Measurements from ENCODE around the gene PLK3.
"Not testable (repeated sequence)": the region's sequence is repeated elsewhere in the genome, so short reads cannot be mapped to it uniquely, and the experiment has no call there.

The PLK3 gene

DNA sequence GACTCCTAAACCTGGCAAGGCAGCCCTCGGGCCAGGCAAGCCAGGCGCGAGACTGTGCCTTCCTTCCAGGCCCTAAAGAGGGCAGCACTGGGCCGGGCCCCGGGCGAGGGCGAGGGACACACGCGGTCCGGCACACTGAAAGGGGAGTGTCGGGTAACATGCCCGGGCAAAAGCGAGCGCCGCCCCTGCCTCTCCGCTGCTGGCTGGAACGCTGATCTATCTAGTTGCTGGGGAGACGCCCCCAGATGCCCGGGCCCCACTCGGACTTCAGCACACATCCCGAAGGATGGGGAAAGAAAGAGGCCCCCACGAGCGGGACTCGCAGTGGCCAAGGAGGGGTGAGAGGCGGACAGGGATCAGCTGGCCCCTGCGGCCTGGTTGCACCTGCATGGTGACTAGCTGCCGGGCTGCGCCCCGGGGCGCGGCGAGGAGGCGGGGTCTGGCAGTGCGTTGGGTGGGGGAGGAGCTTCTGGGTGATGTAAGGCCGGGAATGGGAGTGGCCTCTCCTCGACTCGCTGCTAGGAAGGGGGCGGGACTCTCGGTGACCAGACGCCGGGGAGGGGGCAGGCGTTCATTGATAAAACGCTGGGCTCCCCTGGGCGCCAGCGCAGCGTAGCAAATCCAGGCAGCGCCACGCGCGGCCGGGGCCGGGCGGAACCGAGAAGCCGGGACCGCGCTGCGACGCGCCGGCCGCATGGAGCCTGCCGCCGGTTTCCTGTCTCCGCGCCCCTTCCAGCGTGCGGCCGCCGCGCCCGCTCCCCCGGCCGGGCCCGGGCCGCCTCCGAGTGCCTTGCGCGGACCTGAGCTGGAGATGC is at the start of gene PLK3:
Gene PLK3 (plus strand): TSS at position 608 of the 815 bp plus-strand sequence. CDS start 87 bp downstream, at position 695.
- peak; percentile 94 to 95 for DNase-seq

DNA sequence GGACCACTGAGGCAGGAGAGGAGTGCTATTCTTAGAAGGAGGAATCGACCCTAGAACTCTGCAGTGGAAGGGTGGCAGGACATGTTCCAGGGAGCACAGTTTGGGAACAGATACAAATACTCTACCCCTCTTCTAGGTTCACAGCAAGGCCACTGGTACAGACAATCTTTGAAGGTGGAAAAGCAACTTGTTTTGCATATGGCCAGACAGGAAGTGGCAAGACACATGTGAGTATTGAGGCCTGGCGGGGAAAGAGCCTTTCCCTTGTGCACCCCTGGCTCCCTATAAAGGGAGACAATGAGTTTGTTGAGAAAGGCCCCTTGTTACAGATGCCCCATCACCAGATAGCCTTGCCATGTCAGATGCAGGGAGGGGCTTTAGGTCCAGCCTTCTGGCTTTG is 42.8 kb upstream of the PLK3 start:
- no peak for DNase-seq

DNA sequence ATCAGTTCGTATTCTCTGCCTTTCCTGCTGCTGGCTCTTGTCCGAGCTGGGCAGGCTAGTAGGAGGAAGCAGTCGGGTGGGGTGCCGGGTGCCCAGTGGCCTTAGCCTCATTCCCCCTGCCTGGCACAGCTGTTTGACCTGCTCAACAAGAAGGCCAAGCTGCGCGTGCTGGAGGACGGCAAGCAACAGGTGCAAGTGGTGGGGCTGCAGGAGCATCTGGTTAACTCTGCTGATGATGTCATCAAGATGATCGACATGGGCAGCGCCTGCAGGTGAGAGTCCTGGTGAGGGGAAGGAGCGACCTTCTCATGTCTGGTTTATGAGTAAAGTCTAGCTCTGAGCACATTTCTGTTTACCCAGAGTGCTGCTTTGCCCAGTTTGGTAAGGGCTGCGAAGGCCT is 41.1 kb upstream of the PLK3 start:
- DNase-seq: no peak

DNA sequence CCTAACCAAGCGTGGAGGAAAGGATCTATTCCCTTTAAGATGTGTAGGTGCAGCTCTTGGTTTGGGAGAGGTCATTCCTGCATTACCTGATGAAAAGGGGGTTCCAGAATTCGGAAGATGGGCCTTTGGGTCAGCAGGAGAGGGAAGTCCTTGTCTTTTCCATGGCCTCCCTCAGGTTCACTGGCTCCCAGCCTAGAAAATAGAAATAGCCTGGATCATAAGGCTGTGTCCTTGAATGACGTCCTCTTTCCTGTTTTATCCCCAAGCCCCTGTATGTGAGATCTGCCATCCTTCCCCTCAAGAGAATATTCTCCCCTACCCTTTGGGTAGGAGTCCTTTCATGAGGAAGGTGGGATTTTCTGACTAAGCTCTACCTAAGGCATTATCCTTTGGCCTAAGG is 39.3 kb upstream of the PLK3 start:
- no peak for DNase-seq

DNA sequence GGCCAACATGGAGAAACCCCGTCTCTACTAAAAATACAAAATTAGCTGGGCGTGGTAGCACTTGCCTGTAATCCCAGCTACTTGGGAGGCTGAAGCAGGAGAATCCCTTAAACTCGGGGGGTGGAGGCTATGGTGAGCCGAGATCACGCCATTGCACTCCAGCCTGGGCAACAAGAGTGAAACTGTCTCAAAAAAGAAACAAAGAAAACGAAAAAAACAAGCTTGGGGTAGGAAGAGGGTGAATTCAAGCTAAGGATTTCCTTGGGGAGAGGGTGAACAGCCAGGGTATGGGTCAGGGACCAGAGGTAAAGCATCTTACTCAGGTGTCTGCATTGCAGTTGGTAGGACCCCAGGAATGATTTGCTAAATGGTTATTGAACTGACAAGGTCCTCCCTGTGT is 33.8 kb upstream of the PLK3 start:
- not testable (repeated sequence) for DNase-seq

DNA sequence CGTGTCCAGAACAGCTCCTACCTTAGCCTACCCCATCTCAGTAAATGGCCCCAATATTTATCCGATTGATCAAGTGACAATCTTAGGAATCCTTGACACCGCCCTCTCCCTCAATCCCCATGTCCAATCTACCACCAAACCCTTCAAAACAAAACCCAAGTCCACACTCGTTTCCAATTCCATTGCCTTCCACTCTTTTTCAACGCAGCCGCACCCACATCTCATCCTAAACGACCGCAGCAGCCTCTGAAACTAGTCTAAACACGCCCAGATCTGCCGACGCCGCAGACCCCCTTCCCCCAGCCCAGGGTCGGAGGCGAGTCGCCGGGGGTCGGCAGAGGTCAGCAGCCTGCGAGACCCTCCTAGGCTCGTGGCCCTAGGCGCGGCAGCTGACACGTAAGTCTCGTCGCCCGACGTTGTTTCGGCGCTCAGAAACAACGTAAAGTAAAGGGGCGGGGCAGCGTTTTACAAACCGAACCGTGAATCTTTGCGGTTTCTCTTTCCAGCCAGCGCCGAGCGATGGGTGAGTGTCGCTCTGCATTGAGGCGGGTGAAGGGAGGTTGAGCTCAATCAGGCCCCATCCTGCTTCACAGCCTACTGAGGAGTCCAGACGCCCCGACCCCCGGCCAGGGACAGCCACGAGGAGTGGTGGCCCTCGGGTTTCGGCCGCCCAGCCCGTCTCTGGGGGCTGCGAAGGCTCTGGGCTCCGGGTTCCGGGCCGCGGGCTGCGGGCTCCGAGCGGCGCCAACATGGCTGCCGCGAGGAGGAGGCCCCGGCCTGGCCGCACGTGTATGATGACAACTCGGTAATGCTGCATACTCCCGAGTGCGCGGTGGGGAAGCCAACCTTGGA is 24.9 kb upstream of the PLK3 start, which contains the start of gene RPS8:
Gene RPS8 (plus strand): TSS at position 463 of the 852 bp plus-strand sequence. CDS start 57 bp downstream, at position 520.
- DNase-seq: peak; percentile 91 to 95

DNA sequence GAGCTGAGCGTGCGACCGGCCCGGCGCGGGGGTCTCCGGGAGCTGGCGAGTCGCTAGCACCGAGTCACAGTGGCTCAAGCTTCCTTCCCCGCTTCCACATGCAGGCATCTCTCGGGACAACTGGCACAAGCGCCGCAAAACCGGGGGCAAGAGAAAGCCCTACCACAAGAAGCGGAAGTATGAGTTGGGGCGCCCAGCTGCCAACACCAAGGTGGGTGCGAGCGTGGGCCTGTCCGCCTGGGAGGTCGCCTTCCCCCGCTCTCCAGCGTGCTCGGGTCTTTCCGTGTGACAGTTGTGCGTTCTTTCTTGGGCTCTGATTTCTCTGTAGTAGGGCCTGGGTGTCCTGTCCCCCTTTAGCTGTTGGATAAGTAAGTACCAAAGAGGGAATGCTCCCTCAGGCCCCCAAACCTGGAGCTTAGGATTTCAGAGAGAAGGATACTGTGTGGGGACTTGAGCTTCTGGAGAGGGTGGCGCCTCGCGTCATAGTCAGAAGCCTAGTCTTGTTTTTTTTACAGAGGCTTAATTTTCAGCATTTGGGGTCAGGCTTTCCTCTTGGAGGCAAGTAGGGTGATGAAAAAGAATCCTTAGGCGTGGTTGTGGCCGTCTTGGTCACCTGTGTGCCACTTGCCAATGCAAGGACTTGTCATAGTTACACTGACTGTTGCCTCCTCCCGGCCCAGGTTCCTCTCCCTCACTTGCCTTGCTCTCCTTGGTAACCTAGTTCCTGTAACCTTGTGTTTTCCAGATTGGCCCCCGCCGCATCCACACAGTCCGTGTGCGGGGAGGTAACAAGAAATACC is 24.0 kb upstream of the PLK3 start:
- no peak for DNase-seq

DNA sequence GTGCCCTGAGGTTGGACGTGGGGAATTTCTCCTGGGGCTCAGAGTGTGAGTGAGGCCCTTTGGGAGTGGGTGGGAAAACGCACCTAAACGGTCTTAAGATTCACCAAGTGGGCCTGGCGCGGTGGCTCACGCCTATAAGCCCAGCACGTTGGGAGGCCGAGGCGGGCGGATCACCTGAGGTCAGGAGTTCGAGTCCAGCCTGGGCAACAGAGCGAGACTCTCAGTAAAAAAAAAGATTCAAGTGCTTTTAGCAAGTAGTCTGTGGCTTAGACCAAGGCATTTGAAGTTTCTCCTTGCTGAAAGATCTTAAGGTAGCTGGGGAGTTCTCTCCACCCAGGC is 23.5 kb upstream of the PLK3 start:
- DNase-seq: no peak

DNA sequence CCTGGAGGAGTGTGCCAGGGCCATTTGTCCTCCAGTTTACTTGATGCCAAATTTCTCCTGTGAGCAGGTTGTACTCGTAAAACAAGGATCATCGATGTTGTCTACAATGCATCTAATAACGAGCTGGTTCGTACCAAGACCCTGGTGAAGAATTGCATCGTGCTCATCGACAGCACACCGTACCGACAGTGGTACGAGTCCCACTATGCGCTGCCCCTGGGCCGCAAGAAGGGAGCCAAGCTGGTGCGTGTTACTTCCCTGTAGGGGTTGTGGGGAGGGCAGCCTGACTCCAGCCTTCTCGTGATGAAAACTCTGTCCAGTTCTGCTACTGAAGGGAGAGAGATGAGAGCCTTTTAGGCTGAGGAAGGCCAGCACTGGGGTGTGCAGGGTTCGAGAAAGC is 22.6 kb upstream of the PLK3 start:
- no peak for DNase-seq

DNA sequence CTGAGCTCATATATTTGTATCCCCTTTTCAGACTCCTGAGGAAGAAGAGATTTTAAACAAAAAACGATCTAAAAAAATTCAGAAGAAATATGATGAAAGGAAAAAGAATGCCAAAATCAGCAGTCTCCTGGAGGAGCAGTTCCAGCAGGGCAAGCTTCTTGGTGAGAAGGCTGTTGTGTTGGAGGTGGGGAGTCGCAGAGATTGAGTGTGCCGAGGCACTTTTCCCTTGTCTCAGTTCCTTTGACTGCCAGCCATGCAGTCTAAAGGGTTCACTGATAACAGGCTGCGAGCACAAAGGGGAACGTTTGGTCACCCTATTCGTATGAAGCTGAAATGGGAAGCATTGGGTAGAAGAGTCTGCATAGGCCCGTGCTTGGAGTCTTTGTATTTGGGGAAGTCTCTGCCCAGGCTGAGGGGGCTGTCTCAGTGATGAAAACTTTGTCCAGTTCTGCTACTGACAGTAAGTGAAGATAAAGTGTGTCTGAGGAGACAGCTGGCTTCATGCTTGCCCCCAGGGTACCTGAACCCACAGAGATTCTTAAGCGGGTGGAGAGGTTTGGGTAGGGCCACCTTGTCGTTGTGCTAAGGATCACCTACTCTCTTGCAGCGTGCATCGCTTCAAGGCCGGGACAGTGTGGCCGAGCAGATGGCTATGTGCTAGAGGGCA is 22.1 kb upstream of the PLK3 start:
- peak; percentile 32 to 52 for DNase-seq

DNA sequence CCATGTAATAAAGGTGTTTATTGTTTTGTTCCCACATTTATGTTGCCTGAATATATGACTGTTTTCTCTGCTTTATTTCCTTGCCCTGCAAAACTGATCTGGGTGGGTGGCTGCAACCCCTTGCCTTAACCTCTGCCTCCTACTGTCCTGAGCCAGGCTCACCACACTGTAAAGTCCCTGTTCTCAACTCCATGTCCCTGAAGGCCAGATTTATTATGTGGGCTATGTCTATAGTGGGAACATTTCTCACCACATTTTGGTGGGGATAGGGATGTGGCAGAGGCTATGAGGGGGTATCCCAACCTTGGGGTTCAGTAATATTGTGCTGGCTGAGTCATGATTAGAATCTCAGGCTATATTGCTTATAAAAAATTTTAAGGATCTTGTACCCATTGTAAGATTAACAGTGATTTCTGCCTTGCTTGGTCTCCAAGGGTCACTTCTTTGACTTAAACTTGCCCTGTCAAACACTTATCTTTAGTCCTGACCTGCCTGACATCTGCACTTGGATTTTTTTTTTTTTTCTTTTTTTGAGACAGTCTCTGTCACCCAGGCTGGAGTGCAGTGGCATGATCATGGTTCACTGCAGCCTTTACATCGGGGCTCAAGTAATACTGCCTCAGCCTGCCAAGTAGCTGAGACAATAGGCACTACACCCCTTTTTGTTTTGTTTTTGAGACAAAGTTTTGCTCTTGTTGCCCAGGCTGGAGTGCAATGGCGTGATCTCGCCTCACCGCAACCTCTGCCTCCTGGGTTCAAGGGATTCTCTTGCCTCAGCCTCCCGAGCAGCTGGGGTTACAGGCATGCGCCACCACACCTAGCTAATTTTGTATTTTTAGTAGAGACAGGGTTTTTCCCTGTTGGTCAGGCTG is 21.2 kb upstream of the PLK3 start:
- no peak for DNase-seq

DNA sequence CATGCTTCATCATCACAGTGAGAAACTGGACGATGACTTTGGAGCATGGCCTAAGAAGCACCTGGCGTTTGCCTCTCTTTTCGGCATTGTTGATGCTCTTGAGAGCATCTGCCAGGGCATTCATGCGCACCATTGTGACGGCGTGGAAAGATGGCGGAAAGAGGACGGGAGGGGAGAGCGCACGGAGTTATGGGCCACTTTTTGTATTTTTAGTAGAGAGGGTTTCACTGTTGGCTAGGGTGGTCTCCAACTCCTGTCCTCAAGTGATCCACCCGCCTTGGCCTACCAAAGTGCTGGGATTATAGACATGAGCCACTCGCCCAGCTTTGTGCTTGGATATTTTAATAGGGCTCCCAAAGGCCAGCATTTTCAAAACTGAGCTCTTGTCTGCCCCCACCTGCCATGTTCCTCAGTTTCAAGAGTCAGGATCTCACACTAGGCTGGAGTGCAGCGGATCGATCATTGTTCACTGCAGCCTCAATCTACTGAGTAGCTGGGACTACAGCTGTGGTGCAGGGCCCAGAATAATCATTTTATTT is 19.5 kb upstream of the PLK3 start:
- no peak for DNase-seq

DNA sequence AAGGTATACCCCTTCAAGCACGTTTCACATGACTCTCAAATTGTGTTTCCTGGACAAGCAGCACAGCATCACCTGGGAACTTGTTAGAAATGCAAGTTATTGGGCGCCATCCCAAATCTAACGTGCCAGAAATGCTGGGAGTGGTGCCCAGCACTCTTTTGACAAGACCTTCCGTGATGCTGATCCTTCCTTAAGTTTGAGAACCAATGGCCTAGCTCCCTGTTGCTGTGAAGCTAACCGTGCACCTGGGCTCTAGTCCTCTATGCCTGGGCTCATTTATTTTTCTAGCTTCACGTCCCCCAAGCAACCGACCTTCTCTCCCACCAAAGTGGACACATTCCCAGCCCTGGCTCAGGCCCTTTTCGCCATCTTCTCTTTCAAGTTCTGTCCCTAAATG is 16.5 kb upstream of the PLK3 start:
- DNase-seq: no peak

DNA sequence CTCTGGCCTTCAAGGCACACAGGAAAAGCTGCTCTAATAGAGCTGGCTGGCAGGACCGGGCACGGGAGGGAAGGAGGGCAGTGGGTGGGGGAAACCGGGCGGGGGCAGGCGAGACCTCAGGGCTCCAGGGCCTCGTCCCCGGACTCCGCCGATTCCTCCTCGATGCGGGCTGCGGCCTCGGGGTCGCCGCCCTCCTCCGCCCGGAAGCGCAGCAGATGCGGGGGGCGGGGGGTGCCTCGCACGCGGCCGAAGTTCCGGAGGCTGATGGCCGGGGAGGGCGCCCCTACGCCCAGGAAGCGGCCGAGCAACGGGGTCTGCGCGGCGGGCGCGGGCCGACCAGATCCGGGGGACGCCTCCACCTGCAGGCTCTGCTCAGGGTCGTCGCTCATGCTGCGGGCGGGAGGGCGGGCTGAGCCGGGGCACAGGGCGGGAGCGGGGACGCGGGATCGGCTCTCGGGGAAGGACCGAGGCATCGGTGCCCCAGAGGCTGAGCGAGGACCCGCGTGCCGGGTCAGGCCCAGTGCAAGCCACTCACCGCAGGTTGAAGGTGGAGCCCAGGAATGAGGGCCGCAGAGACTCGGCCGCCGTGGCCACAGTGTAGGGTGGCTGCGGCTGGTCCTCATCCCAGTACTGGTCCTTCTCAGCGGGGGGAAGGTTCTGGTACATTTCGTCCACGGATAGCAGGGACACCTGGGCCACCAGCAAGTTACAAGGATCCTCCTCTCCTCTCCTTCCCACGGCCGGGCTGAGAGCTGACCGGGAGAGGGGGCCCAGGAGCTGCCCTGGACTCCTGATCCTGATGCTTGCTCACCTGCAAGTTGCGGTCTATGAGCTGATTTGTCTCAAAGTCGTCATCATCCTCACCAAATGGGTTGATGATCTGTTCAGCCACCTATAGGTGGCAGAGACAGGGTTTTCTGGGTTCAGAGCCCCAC is 15.8 kb upstream of the PLK3 start:
- no peak for DNase-seq

DNA sequence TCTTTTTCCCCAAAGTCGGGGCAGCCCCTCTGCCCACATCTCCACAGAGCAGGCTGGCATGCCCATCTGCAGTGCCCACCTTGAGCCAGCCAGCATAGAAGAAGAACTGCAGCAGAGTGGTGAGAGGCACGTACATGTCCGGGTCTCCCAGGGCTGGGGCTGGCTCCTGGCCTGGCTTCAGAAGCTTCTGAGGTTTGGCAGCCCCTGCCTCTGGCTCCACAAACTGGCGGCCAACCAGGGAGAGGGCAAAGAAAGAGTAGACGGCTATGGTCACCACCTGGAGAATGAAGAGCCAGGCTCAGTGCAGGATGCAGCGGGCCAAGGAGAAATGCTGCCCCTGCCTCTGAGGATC is 15.2 kb upstream of the PLK3 start:
- DNase-seq: no peak

DNA sequence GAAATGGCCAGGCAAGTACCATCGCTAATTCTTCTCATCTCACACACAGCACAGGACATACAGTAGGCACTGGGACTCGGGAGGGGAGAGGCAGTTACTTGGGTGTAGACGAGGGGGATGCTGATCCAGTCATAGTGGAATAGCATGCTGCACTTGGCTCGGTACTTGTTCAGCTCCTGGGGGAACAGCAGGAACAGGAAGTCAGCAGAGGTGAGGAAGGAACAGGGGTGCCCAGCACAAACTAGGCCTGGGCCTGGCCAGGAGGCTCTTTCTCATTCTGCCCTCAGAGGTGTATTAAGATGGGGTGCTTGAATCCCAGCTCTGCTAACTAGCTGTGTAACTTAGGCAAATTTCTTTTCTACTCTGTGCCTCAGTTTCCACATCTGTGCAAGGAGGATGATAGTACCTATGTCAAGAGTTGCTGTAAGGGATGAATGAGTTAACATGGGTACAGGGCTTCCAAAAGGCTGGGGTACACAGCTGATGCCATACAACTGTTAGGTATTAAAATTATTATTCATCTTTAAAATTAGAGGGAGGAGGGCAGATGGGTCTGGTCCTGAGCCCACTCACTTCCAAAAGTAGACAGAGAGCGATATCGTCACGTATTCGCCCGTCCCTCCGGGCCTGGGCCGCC is 14.6 kb upstream of the PLK3 start:
- no peak for DNase-seq

DNA sequence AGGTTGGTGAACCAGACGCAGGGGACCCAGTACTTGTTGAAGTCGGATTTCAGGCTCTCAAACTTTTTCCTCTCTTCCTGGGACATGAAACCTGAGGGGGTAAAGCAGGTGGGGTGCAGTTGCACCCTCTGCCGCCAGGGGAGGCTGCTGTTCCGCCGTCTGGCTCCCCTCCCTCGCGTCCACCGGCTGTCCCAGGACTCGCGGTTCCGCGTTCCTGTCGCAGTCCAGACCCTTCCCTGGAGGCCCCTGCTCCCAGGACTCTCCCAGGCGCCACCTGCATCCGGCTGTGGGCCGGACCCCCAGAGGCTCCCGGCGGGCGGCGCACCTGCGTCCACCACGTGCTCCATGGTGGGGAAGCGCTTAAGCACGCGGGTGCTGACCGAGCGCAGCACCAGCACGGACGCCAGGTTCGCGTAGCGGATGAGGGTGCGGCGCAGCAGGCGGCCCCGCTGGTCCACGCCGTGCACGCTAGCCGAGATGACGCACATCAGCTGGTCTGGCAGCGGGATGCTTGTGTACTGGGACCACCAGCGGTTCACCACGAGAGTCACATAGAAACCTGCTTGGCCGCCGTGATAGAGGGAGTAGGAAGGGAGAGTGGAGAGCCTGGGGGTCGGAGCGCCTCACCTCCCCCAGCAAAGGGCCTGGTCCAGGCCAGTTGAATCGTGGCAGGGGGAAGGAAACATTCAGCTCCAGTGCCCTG is 13.9 kb upstream of the PLK3 start:
- peak; percentile 75 to 77 for DNase-seq

DNA sequence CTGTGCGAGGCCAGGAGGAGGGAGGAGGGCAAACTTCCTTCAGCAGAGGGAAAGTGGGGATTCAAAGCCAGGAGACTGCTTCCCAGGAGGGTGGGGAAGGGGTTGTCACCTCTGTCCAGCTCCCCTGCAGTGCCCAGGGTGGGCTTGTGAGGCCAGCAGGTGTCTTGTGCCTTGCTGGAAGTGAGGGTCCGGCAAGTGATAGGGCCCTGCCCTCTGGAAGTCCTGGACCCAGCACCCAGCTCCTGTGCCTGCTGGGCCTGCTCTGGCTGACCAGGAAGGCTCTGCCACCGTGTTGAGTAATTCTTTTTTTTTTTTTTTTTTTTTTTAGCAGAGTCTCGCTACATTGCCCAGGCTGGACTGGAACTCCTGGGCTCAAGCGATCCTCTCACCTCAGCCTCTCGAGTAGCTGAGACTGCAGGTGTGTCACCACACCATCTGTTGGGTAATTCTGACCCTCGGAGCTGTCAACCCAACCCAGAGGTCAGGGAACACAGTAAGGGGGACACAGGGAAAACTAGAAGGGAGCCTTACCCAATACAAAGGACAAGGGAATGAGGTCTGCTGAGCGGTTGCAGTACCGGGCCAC is 13.2 kb upstream of the PLK3 start:
- DNase-seq: no peak

DNA sequence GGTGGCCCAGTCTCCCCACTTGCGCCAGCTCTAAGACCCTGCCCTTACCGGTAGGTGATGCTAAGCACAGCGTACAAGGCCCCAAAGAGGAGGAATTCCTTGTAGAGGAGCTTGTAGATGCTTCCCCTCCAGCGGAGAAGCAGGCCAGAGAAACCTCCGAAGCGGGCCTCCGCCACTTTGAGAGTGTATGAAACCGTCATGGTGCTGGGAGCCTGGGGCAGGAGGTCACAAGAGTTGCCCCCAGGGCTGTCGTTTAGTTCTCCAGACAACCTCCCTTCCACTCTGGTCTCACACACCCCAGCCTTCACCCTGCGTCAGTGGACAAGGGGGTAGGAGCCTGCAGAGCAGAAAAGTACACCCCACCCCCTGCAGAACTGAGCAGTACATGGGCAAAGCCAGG is 12.7 kb upstream of the PLK3 start:
- DNase-seq: no peak

All from Kasumi-1 (cell line).